NT2/D1 (cell line): Measurements from ENCODE around the gene MEGF9.

Source experiments
- YY1 ChIP-seq: IDR thresholded peaks from 2 replicates; pipeline ENCODE4 v1.6.1; 2011; ENCODE audit not compliant: insufficient read length, insufficient read depth
- ZNF274 ChIP-seq: IDR thresholded peaks from 2 replicates; pipeline ENCODE4 v1.6.1; 2011; ENCODE audit warnings: mild to moderate bottlenecking, low read depth, low read length

GRCh38 chr9:120689860-120690259 lies 24.4 kb downstream of the MEGF9 start:
- no peak for TF ChIP-seq YY1
- TF ChIP-seq ZNF274: no peak
